Measurements from ENCODE around the gene IP6K2.
"Not testable (repeated sequence)": the region's sequence is repeated elsewhere in the genome, so short reads cannot be mapped to it uniquely, and the experiment has no call there.

Gene IP6K2

DNA sequence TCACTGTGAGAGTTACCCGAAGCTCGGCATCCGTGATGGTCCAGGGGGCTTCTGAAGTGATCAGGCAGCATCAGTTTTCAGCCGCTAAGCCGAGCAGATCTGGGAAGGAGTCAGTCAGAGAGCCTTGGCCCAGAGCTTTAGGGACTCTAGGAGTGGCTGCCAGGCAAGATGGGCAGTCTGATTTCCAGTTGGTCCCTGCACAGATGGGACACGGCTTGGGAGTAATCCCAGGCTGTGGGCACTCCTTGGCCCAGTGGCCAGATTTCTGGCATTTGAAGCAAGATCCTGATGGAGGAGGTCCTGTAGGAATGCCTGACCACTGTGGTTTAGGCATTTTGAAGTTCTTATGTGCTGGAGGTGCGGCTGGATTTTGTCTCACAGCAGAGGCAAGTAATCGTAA, 10.5 kb upstream of the IP6K2 start:
- DNase-seq (ENCODE audit: low read depth in 2 of 2): no peak

- DNase-seq (ENCODE audit: low read depth in 2 of 2): not testable (repeated sequence)
Measured at GRCh38 chr3:48725185-48725855, 8.3 kb upstream of the IP6K2 start.

- no peak for DNase-seq (ENCODE audit: low read depth in 2 of 2)
Measured at GRCh38 chr3:48723725-48724124, 6.7 kb upstream of the IP6K2 start.

- DNase-seq (ENCODE audit: low read depth in 2 of 2): not testable (repeated sequence)
Measured at GRCh38 chr3:48723293-48723692, 6.3 kb upstream of the IP6K2 start.

GRCh38 chr3:48716508-48716981, 476 bp downstream of the IP6K2 start:
- peak in 1 of 2 donors; percentile 8 for DNase-seq (ENCODE audit: low read depth in 2 of 2)

GRCh38 chr3:48715174-48715800, 1.7 kb downstream of the IP6K2 start:
- DNase-seq (ENCODE audit: low read depth in 2 of 2): no peak

DNA sequence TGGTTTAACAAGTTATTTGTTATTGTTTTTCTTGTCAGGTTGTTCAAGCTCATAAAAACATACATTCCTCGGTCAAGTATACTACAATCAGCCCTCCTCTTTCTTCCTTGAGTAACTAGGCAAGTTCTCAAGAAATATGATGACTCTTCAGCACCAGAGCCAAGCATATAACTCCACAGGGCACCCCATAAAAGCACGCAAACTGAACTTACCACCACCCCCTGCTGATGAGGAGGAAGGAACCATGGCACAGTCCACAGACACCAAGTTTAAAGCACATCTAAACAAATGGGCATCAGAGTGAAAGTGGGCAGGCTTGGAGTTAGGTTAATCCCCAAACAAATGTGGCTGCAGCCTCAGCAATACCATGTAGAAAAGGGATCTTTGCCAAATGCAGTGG, 5.3 kb downstream of the IP6K2 start:
- DNase-seq (ENCODE audit: low read depth in 2 of 2): no peak

DNA sequence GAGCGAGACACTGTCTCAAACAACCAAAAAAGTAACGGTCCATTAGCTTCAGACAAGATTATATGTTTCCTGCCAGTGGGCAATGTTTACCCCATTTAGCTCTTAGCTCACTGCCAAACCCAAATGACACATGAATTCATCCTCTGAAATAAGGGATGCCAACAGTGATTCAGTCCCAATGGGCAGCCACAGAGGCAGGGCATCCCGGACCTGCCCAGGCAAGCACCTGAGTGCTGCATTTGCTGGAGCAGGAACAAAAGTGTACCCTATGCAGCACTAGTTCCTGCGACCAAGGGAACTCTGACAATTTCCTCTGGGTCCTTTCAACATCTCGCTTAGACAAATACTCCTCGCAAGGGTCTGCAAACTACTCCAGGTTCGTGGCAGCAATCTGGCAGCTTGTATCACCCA, 8.0 kb downstream of the IP6K2 start:
- DNase-seq (ENCODE audit: low read depth in 2 of 2): no peak

DNA sequence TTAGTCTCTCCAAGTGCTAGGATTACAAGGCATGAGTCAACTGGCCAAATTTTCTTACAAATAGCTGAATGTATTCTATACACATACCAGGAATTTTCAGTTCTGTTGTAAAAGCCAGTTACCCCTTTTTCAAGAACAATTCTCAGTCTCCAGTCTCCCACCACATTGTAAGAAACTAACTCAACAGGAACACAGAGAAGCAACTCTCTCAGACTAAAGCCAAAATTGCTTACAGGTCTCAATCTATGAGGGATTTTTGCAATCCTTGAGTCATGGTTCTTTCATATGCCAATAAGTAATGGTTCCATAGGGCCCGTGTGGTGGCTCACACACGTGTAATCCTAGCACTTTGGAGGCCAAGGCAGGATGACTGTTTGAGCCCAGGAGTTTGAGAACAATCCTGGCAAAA, 8.5 kb downstream of the IP6K2 start:
- no peak for DNase-seq (ENCODE audit: low read depth in 2 of 2)

DNA sequence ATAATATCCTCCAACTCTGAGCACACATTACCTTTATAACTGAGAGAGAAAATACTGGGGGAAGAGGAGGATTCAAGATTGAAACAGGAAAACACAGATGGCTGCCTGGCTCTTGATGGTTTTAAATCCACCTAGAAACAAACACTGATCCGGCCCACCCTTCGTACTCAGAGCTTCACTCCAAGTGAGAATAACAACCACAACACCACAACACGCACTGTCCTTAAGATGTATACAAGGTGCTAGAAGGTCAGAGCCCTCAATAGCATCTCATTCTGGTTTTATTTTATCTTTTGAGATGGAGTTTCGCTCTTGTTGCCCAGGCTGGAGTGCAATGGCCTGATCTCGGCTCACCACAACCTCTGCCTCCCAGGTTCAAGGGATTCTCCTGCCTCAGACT, 9.9 kb downstream of the IP6K2 start:
- DNase-seq (ENCODE audit: low read depth in 2 of 2): no peak

- DNase-seq (ENCODE audit: low read depth in 2 of 2): no peak
Measured at GRCh38 chr3:48702320-48702920, 14.6 kb downstream of the IP6K2 start.

DNA sequence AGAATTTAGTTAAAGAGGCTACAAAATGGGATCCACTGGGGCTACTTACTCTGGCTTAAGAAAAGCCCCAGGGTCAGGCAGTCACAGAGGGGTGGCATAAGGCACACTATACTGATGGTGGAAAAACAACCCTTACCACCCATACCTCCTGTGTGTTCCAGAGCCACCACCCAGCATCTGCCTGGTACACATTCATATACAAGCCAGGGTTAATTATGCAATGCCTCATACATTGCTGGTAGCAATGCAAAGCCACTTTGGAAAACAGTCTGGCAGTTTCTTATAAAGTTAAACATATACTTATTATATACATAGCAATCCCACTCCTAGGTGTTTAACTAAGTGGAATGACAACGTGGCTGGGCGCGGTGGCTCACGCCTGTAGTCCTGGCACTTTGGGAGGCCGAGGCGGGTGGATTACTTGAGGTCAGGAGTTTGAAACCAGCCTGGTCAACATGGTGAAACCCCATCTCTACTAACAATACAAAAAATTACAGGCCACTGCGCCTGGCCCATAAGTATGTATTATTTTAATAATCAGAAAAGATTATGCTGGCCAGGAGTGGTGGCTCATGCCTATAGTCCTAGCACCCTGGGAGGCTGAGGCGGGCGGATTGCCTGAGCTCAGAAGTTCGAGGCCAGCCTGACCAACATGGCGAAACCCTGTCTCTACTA, 16.2 kb downstream of the IP6K2 start:
- no peak for DNase-seq (ENCODE audit: low read depth in 2 of 2)

GRCh38 chr3:48698891-48699290, 18.1 kb downstream of the IP6K2 start:
- DNase-seq (ENCODE audit: low read depth in 2 of 2): no peak

GRCh38 chr3:48697952-48698351, 19.1 kb downstream of the IP6K2 start:
- no peak for DNase-seq (ENCODE audit: low read depth in 2 of 2)

DNA sequence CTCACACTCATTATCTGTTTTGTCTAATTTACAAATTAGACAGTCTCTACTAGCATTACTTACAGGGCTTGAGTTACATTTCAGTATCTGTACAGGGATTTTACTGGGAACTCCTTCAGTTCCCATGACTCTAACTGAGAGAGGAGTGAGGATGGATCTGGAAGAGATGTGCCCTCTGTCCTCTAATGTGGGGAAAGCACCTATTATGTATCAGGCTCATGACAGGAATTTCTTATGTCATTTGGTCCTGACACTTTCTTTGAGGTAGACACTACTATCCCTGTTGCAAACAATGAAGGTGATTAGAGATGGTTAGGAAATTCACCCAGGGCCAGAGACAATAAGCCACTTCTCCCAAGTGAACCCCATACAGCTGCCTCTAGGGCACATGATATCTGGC, 20.4 kb downstream of the IP6K2 start:
- no peak for DNase-seq (ENCODE audit: low read depth in 2 of 2)

DNA sequence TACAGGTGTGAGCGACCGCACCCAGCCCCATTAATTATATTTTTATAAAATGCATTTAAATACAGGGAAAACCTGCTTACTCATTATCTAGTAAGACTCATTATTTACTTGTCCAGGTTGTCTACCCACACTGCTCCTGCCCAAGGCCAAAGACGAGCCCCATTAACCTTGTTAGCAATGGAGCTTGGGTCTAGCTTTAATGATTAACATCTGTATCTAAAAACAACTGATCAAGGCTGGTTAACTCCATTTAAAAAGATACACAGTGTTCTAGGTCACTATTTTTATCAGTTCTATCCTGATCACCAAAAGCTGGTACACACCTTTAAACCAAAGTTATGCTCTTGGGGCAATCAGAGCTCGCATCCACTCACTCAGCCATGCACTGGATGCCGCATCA, 20.9 kb downstream of the IP6K2 start:
- DNase-seq (ENCODE audit: low read depth in 2 of 2): no peak

DNA sequence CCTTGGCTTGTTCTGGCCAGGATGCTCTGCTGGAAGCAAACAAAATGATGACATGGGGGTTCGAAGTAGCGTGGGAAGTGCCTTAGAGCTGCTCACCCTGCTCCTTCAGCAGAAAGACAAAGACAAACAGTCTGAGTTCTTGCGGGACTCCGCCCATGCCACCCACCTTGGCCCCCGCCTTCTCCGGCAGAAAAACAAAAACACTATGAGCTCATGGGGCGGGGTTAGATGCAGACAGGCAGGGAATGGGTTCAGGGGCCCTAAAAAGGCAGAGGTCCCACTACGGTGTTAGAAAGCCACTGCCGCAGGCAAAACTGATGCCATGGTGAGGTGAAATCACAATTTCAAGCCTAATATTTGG, 21.6 kb downstream of the IP6K2 start:
- no peak for DNase-seq (ENCODE audit: low read depth in 2 of 2)

- DNase-seq (ENCODE audit: low read depth in 2 of 2): no peak
Measured at GRCh38 chr3:48694610-48695392, 22.2 kb downstream of the IP6K2 start.

DNA sequence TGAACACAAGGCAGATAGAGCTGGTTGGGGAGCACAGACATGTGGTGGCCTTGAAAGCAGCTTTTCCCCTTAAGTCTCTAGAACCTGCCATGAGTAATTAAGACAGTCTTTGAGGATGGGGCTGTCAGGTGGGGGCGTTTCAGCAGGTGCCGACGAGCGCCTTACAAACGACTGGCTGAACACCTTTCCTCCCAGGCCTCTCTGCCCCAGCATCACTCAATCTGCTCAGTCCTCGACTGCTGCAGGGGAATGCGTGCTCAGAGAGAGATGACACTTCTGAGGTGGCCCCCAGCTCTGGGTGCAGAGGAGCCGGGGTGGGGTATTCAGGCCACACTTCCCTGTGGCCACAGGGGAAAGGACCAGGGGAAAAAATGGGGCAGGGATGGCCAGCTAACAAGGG, 23.2 kb downstream of the IP6K2 start:
- DNase-seq (ENCODE audit: low read depth in 2 of 2): no peak

DNA sequence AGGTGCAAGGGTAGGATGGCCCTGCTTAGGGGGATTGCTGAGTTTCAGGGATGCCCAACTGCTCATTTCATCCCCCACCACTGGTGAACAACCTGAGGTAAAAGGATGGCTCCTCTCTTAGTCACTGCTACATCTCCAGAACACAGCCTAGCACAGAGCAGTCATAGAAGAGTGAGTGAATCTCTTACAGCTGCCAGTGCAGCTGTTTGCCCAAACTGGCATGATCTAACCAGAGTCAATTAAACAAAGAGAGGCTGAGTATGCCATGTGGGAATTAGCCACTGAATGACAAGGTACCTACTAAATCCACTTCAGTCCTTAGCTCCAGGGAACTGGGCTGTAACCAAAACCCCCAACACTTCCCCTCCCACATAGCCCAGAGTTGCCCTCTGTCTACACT, 24.5 kb downstream of the IP6K2 start:
- DNase-seq (ENCODE audit: low read depth in 2 of 2): no peak

DNA sequence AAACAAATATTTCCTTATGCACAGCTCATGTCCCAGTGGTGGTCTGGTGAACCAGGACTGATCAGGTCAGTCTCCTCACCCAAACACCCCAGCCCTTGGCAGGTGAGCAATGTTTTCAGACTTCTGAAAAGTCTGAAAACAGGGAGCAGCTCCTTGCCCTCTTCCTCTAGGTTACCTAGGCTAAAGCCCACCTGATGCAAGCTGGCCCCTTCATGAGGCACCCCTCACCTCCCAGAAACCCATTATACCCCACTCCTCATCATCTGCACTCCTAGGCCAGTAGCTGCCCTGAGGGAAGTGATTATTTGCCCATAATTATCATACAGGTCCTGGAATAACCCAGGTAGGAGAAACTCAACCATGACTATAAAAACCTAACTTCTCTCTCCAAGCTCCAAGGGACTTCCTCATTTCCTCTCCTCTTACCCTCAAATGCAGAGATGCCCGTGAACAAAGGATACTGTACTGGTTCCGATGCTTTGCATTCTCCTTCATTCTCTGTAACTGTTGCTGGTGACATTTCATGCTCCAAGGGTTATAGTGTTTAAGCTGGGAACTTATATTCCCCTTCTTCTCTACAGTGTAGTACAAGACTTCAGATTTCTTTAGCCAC, 26.1 kb downstream of the IP6K2 start:
- DNase-seq (ENCODE audit: low read depth in 2 of 2): no peak

DNA sequence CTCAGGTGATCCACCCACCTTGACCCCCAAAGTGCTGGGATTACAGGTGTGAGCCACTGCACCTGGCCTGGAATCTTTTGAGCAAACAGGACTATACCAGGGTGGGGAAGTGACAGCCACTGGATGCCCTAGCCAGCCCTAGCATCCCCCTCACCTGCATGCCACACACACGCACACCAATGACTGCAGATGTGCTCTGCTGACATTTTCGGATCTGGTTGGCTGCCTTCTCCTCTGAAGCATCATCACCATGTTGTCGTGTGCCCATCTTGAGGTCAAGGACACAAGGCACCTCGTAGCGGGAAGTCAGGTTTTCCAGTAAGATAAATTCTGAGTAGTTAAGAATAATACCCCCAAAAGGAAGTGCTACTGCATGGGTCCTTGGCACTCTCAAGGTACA, 27.6 kb downstream of the IP6K2 start:
- DNase-seq (ENCODE audit: low read depth in 2 of 2): no peak

All from activated CD4-positive, alpha-beta T cell treated with anti-CD3 and anti-CD28 coated beads for 24 hours (primary cell).